MM.1S (cell line): ENCODE data around the gene C3orf33.

ENCODE experiments used
- DNase-seq: peaks from one replicate; pipeline ENCODE4 v3.0.0-alpha.2; 2015
- H2AFZ ChIP-seq: fragments of 300-600 bp; sonication (generic); 2 replicates; pipeline ENCODE4 v1.6.0; 2016; ENCODE audit warnings: antibody characterized with exemption, low read length
- H3F3A ChIP-seq: fragments of 300-600 bp; sonication (generic); 2 replicates; pipeline ENCODE4 v1.6.1; 2016; ENCODE audit warnings: mild to moderate bottlenecking, antibody characterized with exemption, low read length, moderate library complexity, mixed read lengths; ENCODE audit not compliant: insufficient read depth
- H3K27ac ChIP-seq: fragments of 300-600 bp; sonication (generic); 2 replicates; pipeline ENCODE4 v1.5.1; 2016; ENCODE audit warnings: mild to moderate bottlenecking, low read length
- H3K27me3 ChIP-seq: fragments of 300-600 bp; sonication (generic); replicated peaks from 2 replicates; pipeline ENCODE4 v1.6.0; 2016; ENCODE audit warnings: low read length; ENCODE audit not compliant: insufficient read depth
- H3K36me3 ChIP-seq: fragments of 300-600 bp; sonication (generic); replicated peaks from 2 replicates; pipeline ENCODE4 v1.6.1; 2016; ENCODE audit warnings: mild to moderate bottlenecking, low read length, mixed read lengths; ENCODE audit not compliant: insufficient read depth
- H3K4me1 ChIP-seq: fragments of 300-600 bp; sonication (generic); 2 replicates; pipeline ENCODE4 v1.6.1; 2016; ENCODE audit warnings: low read length, mixed read lengths
- H3K4me2 ChIP-seq: fragments of 300-600 bp; sonication (generic); 2 replicates; pipeline ENCODE4 v1.6.0; 2016; ENCODE audit warnings: low read depth, low read length
- H3K4me3 ChIP-seq: fragments of 300-600 bp; sonication (generic); 2 replicates; pipeline ENCODE4 v1.5.1; 2016; ENCODE audit warnings: low read length, mixed read lengths
- H3K79me2 ChIP-seq: fragments of 300-600 bp; sonication (generic); 2 replicates; pipeline ENCODE4 v1.6.1; 2016; ENCODE audit warnings: mixed run types, low read length, mixed read lengths
- H3K9ac ChIP-seq: fragments of 300-600 bp; sonication (generic); 2 replicates; pipeline ENCODE4 v1.6.1; 2016; ENCODE audit warnings: low read length, mixed read lengths
- H3K9me2 ChIP-seq: fragments of 300-600 bp; sonication (generic); replicated peaks from 2 replicates; pipeline ENCODE4 v1.6.1; 2016; ENCODE audit warnings: mild to moderate bottlenecking, low read length, mixed read lengths; ENCODE audit not compliant: insufficient read depth
- H3K9me3 ChIP-seq: fragments of 300-600 bp; sonication (generic); replicated peaks from 2 replicates; pipeline ENCODE4 v1.6.1; 2016; ENCODE audit warnings: mild to moderate bottlenecking, low read length, mixed read lengths; ENCODE audit not compliant: insufficient read depth
- H4K20me1 ChIP-seq: fragments of 300-600 bp; sonication (generic); 2 replicates; pipeline ENCODE4 v1.6.1; 2016; ENCODE audit warnings: mild to moderate bottlenecking, low read length, moderate library complexity, mixed read lengths; ENCODE audit not compliant: insufficient read depth
- EZH2 ChIP-seq: fragments of 300-600 bp; sonication (generic); optimal IDR thresholded peaks from 2 replicates; pipeline ENCODE3; 2017; ENCODE audit warnings: low read depth, mild to moderate bottlenecking, antibody characterized with exemption, low read length, mixed read lengths
- EZH2phosphoT487 ChIP-seq: fragments of 300-600 bp; sonication (generic); IDR thresholded peaks from 2 replicates; pipeline ENCODE4 v1.6.1; 2018; ENCODE audit warnings: antibody characterized with exemption, low read length
- TF ChIP-seq, protein P1 (sequence below): fragments of 300-600 bp; sonication (generic); IDR thresholded peaks from 2 replicates; pipeline ENCODE4 v1.5.1; 2016; ENCODE audit warnings: antibody characterized with exemption, low read length, mixed read lengths

The C3orf33 gene

DNA sequence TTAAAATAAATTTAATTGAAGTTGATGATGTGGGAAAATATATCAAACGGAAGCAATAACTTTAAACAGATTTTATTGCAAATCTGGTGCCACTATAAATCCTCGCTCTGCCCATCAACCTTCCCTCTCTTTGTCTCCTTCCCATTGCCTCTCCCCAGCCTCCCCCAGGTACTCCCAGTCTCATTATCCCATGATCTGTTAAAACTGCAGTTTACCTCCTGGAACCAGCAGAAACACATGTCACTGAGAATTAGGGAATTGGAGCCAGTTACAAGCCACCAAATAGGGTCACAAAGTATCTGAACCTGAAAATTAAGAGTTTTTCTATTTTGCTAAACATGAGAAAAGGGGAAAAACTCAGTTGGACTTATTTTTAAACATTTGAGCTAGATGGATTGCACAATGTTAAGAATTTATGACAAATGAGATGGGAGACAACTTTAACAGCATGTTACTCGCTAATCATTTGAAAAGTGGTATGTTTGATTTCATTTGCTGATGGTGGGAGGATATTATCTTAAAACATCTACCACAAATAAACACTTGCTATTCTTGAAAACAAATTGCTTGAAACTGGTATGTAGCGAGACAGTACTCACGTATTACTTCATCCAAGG, 63.6 kb downstream of the C3orf33 start:
- H3F3A ChIP-seq: no peaks in the 10 kb centered on the region
- no peaks in the 10 kb centered on the region for H4K20me1 ChIP-seq
- H3K79me2 ChIP-seq: no peaks in the 10 kb centered on the region
- H3K27ac ChIP-seq: no peak overlapping the region
- TF ChIP-seq EZH2phosphoT487 (no peak), EZH2 (no peak)
- TF ChIP-seq, protein P1, sequence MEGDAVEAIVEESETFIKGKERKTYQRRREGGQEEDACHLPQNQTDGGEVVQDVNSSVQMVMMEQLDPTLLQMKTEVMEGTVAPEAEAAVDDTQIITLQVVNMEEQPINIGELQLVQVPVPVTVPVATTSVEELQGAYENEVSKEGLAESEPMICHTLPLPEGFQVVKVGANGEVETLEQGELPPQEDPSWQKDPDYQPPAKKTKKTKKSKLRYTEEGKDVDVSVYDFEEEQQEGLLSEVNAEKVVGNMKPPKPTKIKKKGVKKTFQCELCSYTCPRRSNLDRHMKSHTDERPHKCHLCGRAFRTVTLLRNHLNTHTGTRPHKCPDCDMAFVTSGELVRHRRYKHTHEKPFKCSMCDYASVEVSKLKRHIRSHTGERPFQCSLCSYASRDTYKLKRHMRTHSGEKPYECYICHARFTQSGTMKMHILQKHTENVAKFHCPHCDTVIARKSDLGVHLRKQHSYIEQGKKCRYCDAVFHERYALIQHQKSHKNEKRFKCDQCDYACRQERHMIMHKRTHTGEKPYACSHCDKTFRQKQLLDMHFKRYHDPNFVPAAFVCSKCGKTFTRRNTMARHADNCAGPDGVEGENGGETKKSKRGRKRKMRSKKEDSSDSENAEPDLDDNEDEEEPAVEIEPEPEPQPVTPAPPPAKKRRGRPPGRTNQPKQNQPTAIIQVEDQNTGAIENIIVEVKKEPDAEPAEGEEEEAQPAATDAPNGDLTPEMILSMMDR: no peak
- no peak overlapping the region for H2AFZ ChIP-seq
- no peak overlapping the region for H3K4me2 ChIP-seq
- H3K27me3 ChIP-seq: no peaks in the 10 kb centered on the region; the same call in 1 of the 2 replicates
- H3K9ac ChIP-seq: no peak overlapping the region
- H3K9me3 ChIP-seq: no peaks in the 10 kb centered on the region
- no peaks in the 10 kb centered on the region for H3K9me2 ChIP-seq
- no peaks in the 10 kb centered on the region for H3K36me3 ChIP-seq
- DNase-seq: no peak
- 0 out of 2 replicates have a peak, but pooled peaks cover 3% of the 10 kb centered on the region for H3K4me1 ChIP-seq
- no peak overlapping the region for H3K4me3 ChIP-seq

DNA sequence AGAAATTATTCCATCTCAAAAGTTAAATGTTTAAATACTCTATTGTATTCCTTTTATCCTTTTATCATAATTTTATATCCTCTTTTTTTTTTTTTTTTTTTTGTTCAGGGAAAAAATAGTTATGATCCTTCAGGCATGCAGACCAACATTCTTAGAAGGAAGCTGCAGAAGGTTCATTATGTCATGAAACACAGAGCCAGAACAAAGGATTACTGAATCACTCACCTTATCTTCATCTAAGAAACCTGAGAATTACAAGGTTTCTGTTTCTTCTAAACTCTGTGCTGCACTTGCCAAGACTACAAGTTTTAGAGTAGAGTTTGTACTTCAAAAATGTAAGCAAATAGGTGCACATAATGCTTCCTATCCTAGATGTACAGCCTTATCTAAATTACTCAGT, 64.5 kb downstream of the C3orf33 start:
- no peak for DNase-seq
- H2AFZ ChIP-seq: no peak overlapping the region
- no peaks in the 10 kb centered on the region; the same call in 1 of the 2 replicates for H3K27me3 ChIP-seq
- H3K9me3 ChIP-seq: no peaks in the 10 kb centered on the region
- no peaks in the 10 kb centered on the region for H4K20me1 ChIP-seq
- no peak for TF ChIP-seq EZH2phosphoT487
- no peak for TF ChIP-seq EZH2
- TF ChIP-seq, protein P1: no peak
- H3F3A ChIP-seq: no peaks in the 10 kb centered on the region
- no peaks in the 10 kb centered on the region for H3K9me2 ChIP-seq
- H3K9ac ChIP-seq: no peak overlapping the region
- H3K27ac ChIP-seq: no peak overlapping the region
- H3K79me2 ChIP-seq: no peaks in the 10 kb centered on the region
- H3K4me2 ChIP-seq: no peak overlapping the region
- H3K36me3 ChIP-seq: no peaks in the 10 kb centered on the region
- 0 out of 2 replicates have a peak, but pooled peaks cover 3% of the 10 kb centered on the region for H3K4me1 ChIP-seq
- H3K4me3 ChIP-seq: no peak overlapping the region

DNA sequence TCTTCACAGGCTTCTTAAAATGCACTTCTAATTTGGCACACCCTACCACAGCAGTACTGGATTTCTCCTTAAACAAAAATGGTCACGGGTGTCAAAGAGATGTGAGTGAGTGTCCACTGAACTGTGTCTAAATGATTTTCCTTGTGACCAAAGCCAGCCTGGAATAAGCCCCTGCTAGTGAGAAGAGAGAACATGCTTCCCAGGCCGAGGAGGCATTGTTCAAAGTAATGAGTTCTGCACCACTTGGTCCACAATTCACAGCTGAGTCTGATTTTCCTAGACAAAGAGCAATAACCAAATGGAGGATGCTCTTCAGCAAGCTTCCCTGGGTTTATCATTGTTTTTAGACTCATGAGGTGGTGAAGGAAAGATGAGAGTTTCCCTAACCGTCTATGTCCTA, 65.0 kb downstream of the C3orf33 start:
- Histone ChIP-seq H3K79me2 (no peaks in the 10 kb centered on the region), H4K20me1 (no peaks in the 10 kb centered on the region), H3K27ac (no peak overlapping the region), H3K27me3 (no peaks in the 10 kb centered on the region; the same call in 1 of the 2 replicates), H3K9me3 (no peaks in the 10 kb centered on the region), H3F3A (no peaks in the 10 kb centered on the region), H2AFZ (no peak overlapping the region), H3K4me2 (no peak overlapping the region), H3K4me3 (no peak overlapping the region), H3K4me1 (0 out of 2 replicates have a peak, but pooled peaks cover 3% of the 10 kb centered on the region), H3K36me3 (no peaks in the 10 kb centered on the region), H3K9ac (no peak overlapping the region), H3K9me2 (no peaks in the 10 kb centered on the region)
- no peak for TF ChIP-seq EZH2
- TF ChIP-seq EZH2phosphoT487: no peak
- TF ChIP-seq, protein P1: no peak
- no peak for DNase-seq
